GM10266 (cell line): ENCODE data around the gene SKI.

ENCODE experiments used
- DNase-seq: peaks from one replicate; pipeline ENCODE4 v3.0.0; 2012; ENCODE audit errors: extremely low spot score
- CTCF ChIP-seq: IDR thresholded peaks from 2 replicates; pipeline ENCODE4 v1.5.1; 2012; ENCODE audit warnings: mild to moderate bottlenecking, low read depth; ENCODE audit not compliant: control insufficient read depth, insufficient read depth; ENCODE audit errors: missing control alignments

Gene SKI

GRCh38 chr1:2200308-2200943 lies 27.7 kb upstream of the SKI start:
- DNase-seq: no peak
- no peak for TF ChIP-seq CTCF

GRCh38 chr1:2201062-2201461 lies 27.1 kb upstream of the SKI start:
- DNase-seq: no peak
- no peak for TF ChIP-seq CTCF

- TF ChIP-seq CTCF: no peak
- no peak for DNase-seq
These were observed 26.0 kb upstream of the SKI start for GRCh38 chr1:2202008-2202575.

- TF ChIP-seq CTCF: no peak
- no peak for DNase-seq
These were observed 25.1 kb upstream of the SKI start for GRCh38 chr1:2202843-2203601.

GRCh38 chr1:2203671-2204414 lies 24.3 kb upstream of the SKI start:
- DNase-seq: no peak

More at GRCh38 chr1:2203671-2204414, 24.3 kb upstream of the SKI start:
- no peak for TF ChIP-seq CTCF
